Glutamatergic neuron (in vitro differentiated cells): ENCODE data around the gene NBEAL2. TPM values are rescaled to one million over a fixed set of nuclear protein-coding genes. Genes with fewer than 3 reads are reported as not detected.

Experiments used
- DNase-seq: peaks from one replicate; pipeline ENCODE4 v3.0.0; 2022
- H3K27ac Mint-ChIP-seq: one replicate; pipeline ENCODE4 v1.8.0; 2020; ENCODE audit warnings: mild to moderate bottlenecking, mixed read lengths, inconsistent platforms; ENCODE audit not compliant: unreplicated experiment
- H3K27me3 Mint-ChIP-seq: one replicate; pipeline ENCODE4 v1.8.0; 2020; ENCODE audit warnings: mild to moderate bottlenecking, moderate library complexity, mixed read lengths, inconsistent platforms; ENCODE audit not compliant: unreplicated experiment
- H3K36me3 Mint-ChIP-seq: one replicate; pipeline ENCODE4 v1.8.0; 2020; ENCODE audit warnings: mild to moderate bottlenecking, mixed read lengths, inconsistent platforms; ENCODE audit not compliant: unreplicated experiment
- H3K4me1 Mint-ChIP-seq: one replicate; pipeline ENCODE4 v1.8.0; 2020; ENCODE audit warnings: mild to moderate bottlenecking, low read depth, mixed read lengths, inconsistent platforms; ENCODE audit not compliant: unreplicated experiment
- H3K4me3 Mint-ChIP-seq: one replicate; pipeline ENCODE4 v1.8.0; 2020; ENCODE audit warnings: mild to moderate bottlenecking, mixed read lengths, inconsistent platforms; ENCODE audit not compliant: unreplicated experiment
- H3K9me3 Mint-ChIP-seq: one replicate; pipeline ENCODE4 v1.8.0; 2020; ENCODE audit warnings: mild to moderate bottlenecking, moderate library complexity, mixed read lengths, inconsistent platforms; ENCODE audit not compliant: unreplicated experiment
- total RNA-seq: library from RNA; stranded (reverse); fragmentation: NEBNext Ultra II Directional; extraction: Animal tissue kit (Norgen Biotek cat#: 25700); gene quantifications from one replicate; pipeline ENCODE4 v1.2.1, GENCODE V29; 2021; ENCODE audit not compliant: unreplicated experiment
- TF ChIP-seq, protein P1 (sequence below): fragments of 200-600 bp; sonication (generic); IDR thresholded peaks from one replicate; pipeline ENCODE4 v1.5.0; 2021; ENCODE audit not compliant: partially characterized antibody, unreplicated experiment

Gene NBEAL2
- total RNA-seq, 1 donor from 2014 or later: 38.0 TPM

GRCh38 chr3:46984591-46985459 lies 5.4 kb downstream of the NBEAL2 start:
- Mint-ChIP-seq H3K4me1 (peaks cover 3% of the 10 kb centered on the region), H3K4me3 (no peak overlapping the region), H3K27me3 (peaks cover 4% of the 10 kb centered on the region), H3K9me3 (peaks cover 5% of the 10 kb centered on the region), H3K27ac (no peak overlapping the region), H3K36me3 (no peaks in the 10 kb centered on the region)
- TF ChIP-seq, protein P1, sequence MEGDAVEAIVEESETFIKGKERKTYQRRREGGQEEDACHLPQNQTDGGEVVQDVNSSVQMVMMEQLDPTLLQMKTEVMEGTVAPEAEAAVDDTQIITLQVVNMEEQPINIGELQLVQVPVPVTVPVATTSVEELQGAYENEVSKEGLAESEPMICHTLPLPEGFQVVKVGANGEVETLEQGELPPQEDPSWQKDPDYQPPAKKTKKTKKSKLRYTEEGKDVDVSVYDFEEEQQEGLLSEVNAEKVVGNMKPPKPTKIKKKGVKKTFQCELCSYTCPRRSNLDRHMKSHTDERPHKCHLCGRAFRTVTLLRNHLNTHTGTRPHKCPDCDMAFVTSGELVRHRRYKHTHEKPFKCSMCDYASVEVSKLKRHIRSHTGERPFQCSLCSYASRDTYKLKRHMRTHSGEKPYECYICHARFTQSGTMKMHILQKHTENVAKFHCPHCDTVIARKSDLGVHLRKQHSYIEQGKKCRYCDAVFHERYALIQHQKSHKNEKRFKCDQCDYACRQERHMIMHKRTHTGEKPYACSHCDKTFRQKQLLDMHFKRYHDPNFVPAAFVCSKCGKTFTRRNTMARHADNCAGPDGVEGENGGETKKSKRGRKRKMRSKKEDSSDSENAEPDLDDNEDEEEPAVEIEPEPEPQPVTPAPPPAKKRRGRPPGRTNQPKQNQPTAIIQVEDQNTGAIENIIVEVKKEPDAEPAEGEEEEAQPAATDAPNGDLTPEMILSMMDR: no peak
- DNase-seq: no peak

DNA sequence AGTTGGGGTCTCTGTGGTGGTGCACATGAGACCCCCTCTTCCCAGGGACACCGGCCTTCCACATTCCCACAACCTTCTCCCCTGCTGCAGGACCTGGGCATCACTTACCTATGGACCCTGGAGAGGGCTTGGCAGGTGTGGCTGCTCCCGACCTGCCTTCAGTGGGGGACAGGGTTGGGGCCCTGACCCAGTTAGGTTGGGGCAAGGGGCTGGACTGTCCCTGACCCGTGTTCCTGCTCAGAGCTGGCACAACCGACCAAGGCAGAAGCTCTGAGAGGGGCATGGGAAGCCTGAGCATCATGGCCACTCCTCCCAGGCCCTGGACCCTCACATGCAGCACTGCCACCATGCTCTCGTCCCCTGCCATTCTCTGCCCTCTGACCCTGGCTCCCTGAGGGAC lies 6.1 kb downstream of the NBEAL2 start:
- H3K9me3 Mint-ChIP-seq: peaks cover 5% of the 10 kb centered on the region
- no peak for DNase-seq
- H3K4me1 Mint-ChIP-seq: peaks cover 3% of the 10 kb centered on the region
- H3K4me3 Mint-ChIP-seq: no peak overlapping the region
- TF ChIP-seq, protein P1: no peak
- no peaks in the 10 kb centered on the region for H3K36me3 Mint-ChIP-seq
- no peak overlapping the region for H3K27ac Mint-ChIP-seq
- peaks cover 4% of the 10 kb centered on the region for H3K27me3 Mint-ChIP-seq

GRCh38 chr3:46986055-46986730 lies 6.7 kb downstream of the NBEAL2 start:
- Mint-ChIP-seq H3K4me3 (no peak overlapping the region), H3K36me3 (no peaks in the 10 kb centered on the region), H3K4me1 (peaks cover 3% of the 10 kb centered on the region), H3K27ac (no peak overlapping the region), H3K27me3 (peaks cover 2% of the 10 kb centered on the region), H3K9me3 (peaks cover 5% of the 10 kb centered on the region)
- TF ChIP-seq, protein P1: no peak
- DNase-seq: no peak

GRCh38 chr3:46986782-46987310 lies 7.4 kb downstream of the NBEAL2 start:
- no peak for DNase-seq
- TF ChIP-seq, protein P1: no peak
- Mint-ChIP-seq H3K27ac (no peak overlapping the region), H3K36me3 (no peaks in the 10 kb centered on the region), H3K27me3 (peaks cover 2% of the 10 kb centered on the region), H3K9me3 (peaks cover 5% of the 10 kb centered on the region), H3K4me1 (peaks cover 3% of the 10 kb centered on the region), H3K4me3 (no peak overlapping the region)
